Stomach (tissue), 9 donors: ENCODE measurements around the gene KIRREL1. TPM values are rescaled to one million over a fixed set of nuclear protein-coding genes. Genes with fewer than 3 reads are reported as not detected.

Experiments used
- DNase-seq, 2 donors: peaks; one replicate each; pipeline versions ENCODE4 v3.0.0 to v3.0.0-alpha.2; 2013 to 2019
- H3K27ac ChIP-seq, 5 donors: fragments of 200-600 bp in 4 of 5; sonication (generic) in 4 of 5; one replicate each; pipeline ENCODE4 v1.5.1; 2013 to 2019; ENCODE audit warnings: mild to moderate bottlenecking in 1 of 5, moderate library complexity in 1 of 5
- H3K27me3 ChIP-seq, 3 donors: fragments of 200-600 bp; sonication (generic); one replicate each; pipeline ENCODE4 v1.5.1; 2017 to 2019; ENCODE audit warnings: mixed run types in 1 of 3
- H3K36me3 ChIP-seq, 4 donors: fragments of 200-600 bp; sonication (generic); 1 replicate in 3 of 4; 2 replicates in 1 of 4; pipeline ENCODE4 v1.5.1; 2016 to 2019
- H3K4me1 ChIP-seq, 4 donors: fragments of 200-600 bp; sonication (generic); one replicate each; pipeline ENCODE4 v1.5.1; 2016 to 2019
- H3K4me3 ChIP-seq, 4 donors: fragments of 200-600 bp; sonication (generic) in 3 of 4; one replicate each; pipeline ENCODE4 v1.5.1; 2016 to 2019; ENCODE audit warnings: mild to moderate bottlenecking in 1 of 4
- H3K9me3 ChIP-seq, 4 donors: fragments of 200-600 bp; sonication (generic); one replicate each; pipeline ENCODE4 v1.5.1; 2016 to 2019
- CTCF ChIP-seq, 7 experiments: fragments of 450-650 bp in 4 of 7; fragments of 200-600 bp in 3 of 7; sonication (generic) in 3 of 7; IDR thresholded peaks; one replicate each; pipeline ENCODE4 v1.5.1; 2016 to 2019; ENCODE audit warnings: antibody characterized with exemption in 7 of 7, control low read depth in 2 of 7, mild to moderate bottlenecking in 1 of 7
- EP300 ChIP-seq: sonication (generic); formaldehyde crosslinking; IDR thresholded peaks from one replicate; pipeline ENCODE4 v1.6.1; 2017; ENCODE audit warnings: antibody characterized with exemption
- POLR2A ChIP-seq, 4 donors: fragments of 450-650 bp; IDR thresholded peaks; one replicate each; pipeline ENCODE4 v1.6.1; 2016; ENCODE audit warnings: antibody characterized with exemption in 4 of 4, control low read depth in 2 of 4, mild to moderate bottlenecking in 1 of 4, moderate library complexity in 1 of 4
- POLR2AphosphoS5 ChIP-seq, 3 donors: sonication (generic); formaldehyde crosslinking; IDR thresholded peaks; one replicate each; pipeline ENCODE4 v1.6.1; 2016; ENCODE audit warnings: antibody characterized with exemption in 3 of 3
- WGBS, 5 donors: extraction: QIAGEN DNeasy Blood & Tissue Kit in 3 of 5; methylation state at CpG; one replicate each; pipeline versions ENCODE4 v1.1.5 to v1.1.7; 2013 to 2018; 5-methylcytosine and 5-hydroxymethylcytosine counted together
- intact Hi-C: fragments of 100-400 bp; cut with DNase I; formaldehyde crosslinking; loops from one replicate; pipeline ENCODE4 v1.15.1; 2023; ENCODE audit warnings: low total_unique reads
- polyA plus RNA-seq, 3 donors: library from polyadenylated mRNA; stranded (reverse); fragments of 200-250 nt; gene quantifications; one replicate each; pipeline ENCODE4 v1.2.3, GENCODE V29; 2013
- total RNA-seq, 5 donors: library from RNA; depleted of rRNA; stranded (reverse); fragments of >200 nt; gene quantifications; one replicate each; pipeline versions ENCODE4 v1.1.0 to v1.2.3, GENCODE V29; 2014 to 2016
- donor health status: healthy with polysubstance abuse.
- donor health status: Bipolar disorder and iron deficiency.
- donor health status: healthy.

Gene KIRREL1
- total and polyA plus RNA-seq, 8 donors: 2.8 to 27.9 (median 4.2) TPM

- WGBS, 5 donors: 87 to 90% (median 88%) methylated on average over 7 of the region's 7 CpGs
Observed at GRCh38 chr1:158062174-158062573, 68.7 kb downstream of the KIRREL1 start.

GRCh38 chr1:158067662-158068061 is 74.2 kb downstream of the KIRREL1 start:
- WGBS, 5 donors: 36 to 74% (median 67%) methylated on average over 5 to 6 of the region's 6 CpGs
- H3K4me1 ChIP-seq: peaks cover 4 to 47% (median 24%) of the 10 kb centered on the region in 4 donors
- H3K36me3 ChIP-seq: no peaks in the 10 kb centered on the region
- DNase-seq: no peak
- intact Hi-C loops: no loop called here
- H3K4me3 ChIP-seq: no peak overlapping the region
- no peaks in the 10 kb centered on the region for H3K27me3 ChIP-seq
- TF ChIP-seq CTCF (IDR thresholded peaks at IDR 0.05): no peak
- no peak for TF ChIP-seq POLR2A (IDR thresholded peaks at IDR 0.05)
- TF ChIP-seq EP300: no peak
- TF ChIP-seq POLR2AphosphoS5 (IDR thresholded peaks at IDR 0.05): no peak
- H3K9me3 ChIP-seq: no peaks in the 10 kb centered on the region
- peak overlapping the region in 1 of 5 donors; percentile 17 for H3K27ac ChIP-seq

More at GRCh38 chr1:158062174-158062573, 68.7 kb downstream of the KIRREL1 start:
- Histone ChIP-seq H3K36me3 (no peaks in the 10 kb centered on the region), H3K27ac (no peak overlapping the region), H3K4me1 (peaks cover 0 to 6% (median 3%) of the 10 kb centered on the region in 4 donors), H3K4me3 (no peak overlapping the region), H3K27me3 (no peaks in the 10 kb centered on the region), H3K9me3 (no peaks in the 10 kb centered on the region)
- intact Hi-C loops: no loop called here
- no peak for DNase-seq
- no peak for TF ChIP-seq POLR2AphosphoS5 (IDR thresholded peaks at IDR 0.05)

GRCh38 chr1:158068918-158069317 is 75.5 kb downstream of the KIRREL1 start:
- Histone ChIP-seq H3K27me3 (no peaks in the 10 kb centered on the region), H3K27ac (no peak overlapping the region), H3K9me3 (no peaks in the 10 kb centered on the region), H3K4me3 (no peak overlapping the region), H3K4me1 (peaks cover 4 to 47% (median 24%) of the 10 kb centered on the region in 4 donors), H3K36me3 (no peaks in the 10 kb centered on the region)
- DNase-seq: no peak
- intact Hi-C loops: no loop called here
- TF ChIP-seq POLR2A (IDR thresholded peaks at IDR 0.05): no peak
- TF ChIP-seq EP300: no peak
- no peak for TF ChIP-seq POLR2AphosphoS5 (IDR thresholded peaks at IDR 0.05)
- WGBS, 5 donors: 63 to 84% (median 79%) methylated on average over 12 of the region's 12 CpGs

- WGBS, 5 donors: 54 to 71% (median 68%) methylated on average over 14 of the region's 14 CpGs
Observed at GRCh38 chr1:158071138-158071537, 77.7 kb downstream of the KIRREL1 start.

GRCh38 chr1:158075078-158075477 is 81.6 kb downstream of the KIRREL1 start:
- intact Hi-C loops: no loop called here
- H3K4me1 ChIP-seq: peaks cover 0 to 39% (median 10%) of the 10 kb centered on the region in 4 donors
- H3K36me3 ChIP-seq: peaks cover 0 to 22% (median 10%) of the 10 kb centered on the region in 4 donors
- DNase-seq: peak in 1 of 2 donors; percentile 46
- no peaks in the 10 kb centered on the region for H3K27me3 ChIP-seq
- no peak overlapping the region for H3K4me3 ChIP-seq
- TF ChIP-seq POLR2AphosphoS5 (IDR thresholded peaks at IDR 0.05): no peak
- no peak for TF ChIP-seq POLR2A (IDR thresholded peaks at IDR 0.05)
- no peak for TF ChIP-seq EP300
- TF ChIP-seq CTCF (IDR thresholded peaks at IDR 0.05): no peak
- no peak overlapping the region for H3K27ac ChIP-seq
- no peaks in the 10 kb centered on the region for H3K9me3 ChIP-seq
- 39 to 58% (median 48%) methylated on average over 9 of the region's 9 CpGs for WGBS, 5 donors

More at GRCh38 chr1:158071138-158071537, 77.7 kb downstream of the KIRREL1 start:
- TF ChIP-seq POLR2AphosphoS5 (IDR thresholded peaks at IDR 0.05) (no peak), EP300 (no peak)
- Histone ChIP-seq H3K4me1 (peaks cover 4 to 61% (median 28%) of the 10 kb centered on the region in 4 donors), H3K27ac (no peak overlapping the region), H3K4me3 (no peak overlapping the region), H3K36me3 (no peaks in the 10 kb centered on the region), H3K27me3 (no peaks in the 10 kb centered on the region), H3K9me3 (no peaks in the 10 kb centered on the region)
- intact Hi-C loops: no loop called here
- no peak for DNase-seq

GRCh38 chr1:158076441-158076840 is 83.0 kb downstream of the KIRREL1 start:
- Histone ChIP-seq H3K4me1 (peaks cover 0 to 26% (median 4%) of the 10 kb centered on the region in 4 donors), H3K27ac (no peak overlapping the region), H3K9me3 (no peaks in the 10 kb centered on the region), H3K4me3 (no peak overlapping the region), H3K36me3 (peaks cover 0 to 36% (median 17%) of the 10 kb centered on the region in 4 donors), H3K27me3 (no peaks in the 10 kb centered on the region)
- 50 to 68% (median 58%) methylated on average over 6 of the region's 6 CpGs for WGBS, 5 donors
- no peak for DNase-seq
- intact Hi-C loops: no loop called here
- no peak for TF ChIP-seq POLR2AphosphoS5 (IDR thresholded peaks at IDR 0.05)
- no peak for TF ChIP-seq POLR2A (IDR thresholded peaks at IDR 0.05)
- no peak for TF ChIP-seq CTCF (IDR thresholded peaks at IDR 0.05)
- no peak for TF ChIP-seq EP300
